GM19452 (cell line): ENCODE data around the gene DCBLD1.
"Not testable (repeated sequence)": the region's sequence is repeated elsewhere in the genome, so short reads cannot be mapped to it uniquely, and the experiment has no call there.

ENCODE experiments used
- ATAC-seq: cut with Tn5 transposase; IDR thresholded peaks from one replicate; pipeline ENCODE4 v1.9.1; 2021; ENCODE audit not compliant: unreplicated experiment

The DCBLD1 gene

GRCh38 chr6:117482240-117483003 lies at the start of gene DCBLD1:
TSS of gene DCBLD1 (plus strand) at chr6:117482674. CDS start at chr6:117482782, 108 bp downstream.
- peak; percentile 81 for ATAC-seq

- ATAC-seq: no peak
Measured at GRCh38 chr6:117440706-117441525, 41.6 kb upstream of the DCBLD1 start.

GRCh38 chr6:117441824-117442264 lies 40.6 kb upstream of the DCBLD1 start:
- ATAC-seq: no peak

- not testable (repeated sequence) for ATAC-seq
Measured at GRCh38 chr6:117442313-117442712, 40.2 kb upstream of the DCBLD1 start.

- no peak for ATAC-seq
Measured at GRCh38 chr6:117444600-117444999, 37.9 kb upstream of the DCBLD1 start.

- ATAC-seq: no peak
Measured at GRCh38 chr6:117446861-117447260, 35.6 kb upstream of the DCBLD1 start.

- no peak for ATAC-seq
Measured at GRCh38 chr6:117448011-117448410, 34.5 kb upstream of the DCBLD1 start.

- no peak for ATAC-seq
Measured at GRCh38 chr6:117448732-117449485, 33.6 kb upstream of the DCBLD1 start.

GRCh38 chr6:117449549-117450439 lies 32.7 kb upstream of the DCBLD1 start:
- no peak for ATAC-seq

GRCh38 chr6:117451671-117452070 lies 30.8 kb upstream of the DCBLD1 start:
- no peak for ATAC-seq

GRCh38 chr6:117456250-117456649 lies 26.2 kb upstream of the DCBLD1 start:
- ATAC-seq: no peak

- no peak for ATAC-seq
Measured at GRCh38 chr6:117456998-117457397, 25.5 kb upstream of the DCBLD1 start.

GRCh38 chr6:117459204-117459944 lies 23.1 kb upstream of the DCBLD1 start:
- ATAC-seq: no peak

GRCh38 chr6:117463762-117464665 lies 18.5 kb upstream of the DCBLD1 start:
- no peak for ATAC-seq

- no peak for ATAC-seq
Measured at GRCh38 chr6:117464700-117465099, 17.8 kb upstream of the DCBLD1 start.

GRCh38 chr6:117465691-117466090 lies 16.8 kb upstream of the DCBLD1 start:
- no peak for ATAC-seq

- ATAC-seq: no peak
Measured at GRCh38 chr6:117467876-117468275, 14.6 kb upstream of the DCBLD1 start.

GRCh38 chr6:117468527-117468926 lies 13.9 kb upstream of the DCBLD1 start:
- not testable (repeated sequence) for ATAC-seq

- ATAC-seq: no peak
Measured at GRCh38 chr6:117469356-117469755, 13.1 kb upstream of the DCBLD1 start.
